ENCODE results near the gene TMEM9.

DNA sequence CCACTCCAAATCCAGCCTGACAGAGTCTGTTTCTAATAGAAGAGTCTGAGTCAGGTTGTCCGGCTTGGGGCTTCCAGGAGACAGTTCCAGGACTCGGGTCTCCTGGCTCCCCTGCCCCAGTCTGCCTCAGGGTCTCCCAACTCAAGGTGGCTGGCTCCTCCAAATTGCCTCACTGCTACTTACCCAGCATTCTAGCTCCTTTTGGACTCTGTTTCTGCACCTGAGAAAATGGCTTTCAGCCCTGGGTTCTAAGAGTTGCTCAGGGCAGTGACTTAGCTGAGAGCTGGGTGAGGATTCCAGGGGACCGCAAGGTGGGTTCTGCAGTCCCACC, 30.8 kb upstream of the TMEM9 start:
- TF ChIP-seq EZH2phosphoT487 (IDR thresholded peaks at IDR 0.05; ENCODE audit: low read depth, severe bottlenecking, unreplicated experiment) (no peak), EZH2 (IDR thresholded peaks at IDR 0.05; ENCODE audit: borderline replicate concordance) (no peak)
- TF ChIP-seq, protein P1, sequence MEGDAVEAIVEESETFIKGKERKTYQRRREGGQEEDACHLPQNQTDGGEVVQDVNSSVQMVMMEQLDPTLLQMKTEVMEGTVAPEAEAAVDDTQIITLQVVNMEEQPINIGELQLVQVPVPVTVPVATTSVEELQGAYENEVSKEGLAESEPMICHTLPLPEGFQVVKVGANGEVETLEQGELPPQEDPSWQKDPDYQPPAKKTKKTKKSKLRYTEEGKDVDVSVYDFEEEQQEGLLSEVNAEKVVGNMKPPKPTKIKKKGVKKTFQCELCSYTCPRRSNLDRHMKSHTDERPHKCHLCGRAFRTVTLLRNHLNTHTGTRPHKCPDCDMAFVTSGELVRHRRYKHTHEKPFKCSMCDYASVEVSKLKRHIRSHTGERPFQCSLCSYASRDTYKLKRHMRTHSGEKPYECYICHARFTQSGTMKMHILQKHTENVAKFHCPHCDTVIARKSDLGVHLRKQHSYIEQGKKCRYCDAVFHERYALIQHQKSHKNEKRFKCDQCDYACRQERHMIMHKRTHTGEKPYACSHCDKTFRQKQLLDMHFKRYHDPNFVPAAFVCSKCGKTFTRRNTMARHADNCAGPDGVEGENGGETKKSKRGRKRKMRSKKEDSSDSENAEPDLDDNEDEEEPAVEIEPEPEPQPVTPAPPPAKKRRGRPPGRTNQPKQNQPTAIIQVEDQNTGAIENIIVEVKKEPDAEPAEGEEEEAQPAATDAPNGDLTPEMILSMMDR (IDR thresholded peaks at IDR 0.05; ENCODE audit: poor library complexity) = no peak
